HG03439 (cell line): ENCODE data around the gene RASAL2.
A peak's percentile ranks its signal among the peaks of the same experiment; 100 is the strongest.
"Not testable (repeated sequence)": the region's sequence is repeated elsewhere in the genome, so short reads cannot be mapped to it uniquely, and the experiment has no call there.

Experiments
- ATAC-seq: cut with Tn5 transposase; IDR thresholded peaks from one replicate; pipeline ENCODE4 v1.9.1; 2021; ENCODE audit warnings: mild to moderate bottlenecking, moderate library complexity; ENCODE audit not compliant: unreplicated experiment

The RASAL2 gene

DNA sequence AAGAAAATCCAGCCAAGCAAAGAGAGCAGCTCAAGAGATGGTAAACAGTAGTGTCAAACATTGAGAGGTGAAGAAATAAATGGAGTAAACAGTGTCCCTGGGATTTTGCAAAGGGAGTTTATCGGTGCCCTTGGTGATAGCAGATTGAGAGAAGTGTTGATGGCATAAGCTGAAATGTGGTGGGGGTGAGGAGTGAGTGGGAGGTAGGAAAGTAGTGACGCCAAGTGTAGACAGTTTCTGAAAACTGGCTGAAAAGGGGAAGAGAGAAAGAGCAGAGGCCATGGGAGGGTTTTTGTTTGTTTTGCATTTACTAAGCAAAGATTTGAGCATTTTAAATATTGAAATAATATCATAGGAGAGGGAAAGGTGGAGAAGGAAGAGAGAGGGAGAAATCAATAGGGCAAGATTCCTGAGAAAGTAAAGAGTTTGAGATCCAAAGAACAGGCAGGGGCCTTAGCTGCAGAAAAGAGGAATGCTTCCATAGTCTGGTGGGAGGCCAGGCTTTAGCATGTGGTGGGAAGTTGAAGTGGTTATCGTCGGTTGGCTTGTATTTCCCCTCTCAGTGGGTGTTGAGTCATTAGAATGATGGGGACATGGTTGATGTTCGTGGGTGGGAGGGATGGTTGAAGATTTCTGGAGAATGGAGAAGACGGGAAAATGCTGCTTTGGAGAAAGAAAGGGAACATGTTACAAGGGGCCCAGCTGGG lies 26.8 kb upstream of the RASAL2 start:
- peak; percentile 99 for ATAC-seq

DNA sequence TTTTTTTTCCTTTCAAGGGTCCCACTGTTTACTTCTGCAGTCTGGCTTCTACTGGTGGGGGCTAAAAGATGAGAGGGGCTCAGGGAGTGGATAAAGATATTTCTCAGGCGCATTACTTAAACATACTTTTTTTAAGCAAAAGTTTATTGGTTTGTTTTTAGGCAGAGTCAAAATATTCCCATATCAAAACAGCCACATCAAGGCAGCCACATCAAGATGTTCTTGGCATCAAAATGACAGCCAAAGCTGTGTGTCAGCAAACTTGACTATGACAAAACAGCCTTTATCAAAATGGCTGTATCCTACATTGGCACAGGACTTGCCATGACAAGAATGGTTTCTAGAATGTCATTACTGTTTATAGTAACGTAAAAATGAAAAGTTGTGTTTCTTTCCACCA lies 22.1 kb upstream of the RASAL2 start:
- ATAC-seq, result no peak

DNA sequence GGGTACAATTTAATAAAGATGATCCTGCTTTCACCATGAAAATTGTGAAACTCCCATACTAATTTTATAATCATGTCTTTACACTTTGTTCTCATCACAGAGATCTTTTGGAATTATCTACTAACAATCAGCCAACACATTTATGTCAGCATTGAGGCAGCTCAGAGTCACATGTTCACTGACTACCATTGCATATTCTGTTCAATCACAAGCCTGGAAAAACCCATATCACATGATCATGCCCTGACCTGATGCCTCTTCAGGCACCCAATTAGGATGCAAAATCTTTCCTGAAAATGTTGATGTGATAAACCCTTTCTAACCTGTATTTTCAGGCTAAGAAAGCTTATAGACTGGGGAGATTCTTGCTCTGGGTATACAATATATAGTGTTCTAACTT lies 21.6 kb upstream of the RASAL2 start:
- ATAC-seq, result no peak

DNA sequence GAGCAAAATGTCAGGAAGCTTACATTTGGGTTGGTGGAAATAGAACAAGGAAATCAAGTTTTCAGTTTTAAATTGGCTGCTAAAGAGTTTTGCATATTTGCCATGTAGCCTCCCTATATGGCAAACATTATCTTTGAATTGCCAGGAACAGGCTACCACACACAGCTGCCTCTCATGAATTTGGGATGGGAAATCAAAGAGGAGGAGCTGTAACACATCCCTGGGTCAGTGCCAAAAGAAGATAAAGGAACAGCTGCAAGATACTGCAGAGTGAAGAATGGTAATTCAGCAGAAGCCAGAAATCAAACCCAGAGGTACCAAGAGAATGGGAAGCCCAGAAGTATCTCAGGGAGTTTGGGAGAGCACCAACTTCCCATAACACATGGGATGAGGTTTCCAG lies 18.6 kb upstream of the RASAL2 start:
- no peak for ATAC-seq

DNA sequence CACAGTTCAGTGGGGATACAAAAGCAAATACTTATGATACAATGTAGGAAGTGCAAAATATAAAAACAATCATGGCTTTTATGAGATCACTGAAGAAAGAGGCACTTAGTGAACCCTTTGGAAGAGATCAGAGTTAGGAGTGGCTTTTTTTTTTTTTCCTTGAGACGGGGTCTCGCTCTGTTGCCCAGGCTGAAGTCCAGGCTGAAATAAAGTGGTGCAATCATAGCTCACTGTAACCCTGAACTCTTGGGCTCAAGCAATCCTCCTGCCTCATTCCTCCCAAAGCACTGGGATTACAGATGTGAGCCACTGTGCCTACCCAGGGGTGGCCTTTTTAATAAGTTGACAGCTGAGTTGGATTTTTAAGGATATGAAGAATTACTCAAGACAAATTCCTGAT lies 17.3 kb upstream of the RASAL2 start:
- ATAC-seq, result no peak

DNA sequence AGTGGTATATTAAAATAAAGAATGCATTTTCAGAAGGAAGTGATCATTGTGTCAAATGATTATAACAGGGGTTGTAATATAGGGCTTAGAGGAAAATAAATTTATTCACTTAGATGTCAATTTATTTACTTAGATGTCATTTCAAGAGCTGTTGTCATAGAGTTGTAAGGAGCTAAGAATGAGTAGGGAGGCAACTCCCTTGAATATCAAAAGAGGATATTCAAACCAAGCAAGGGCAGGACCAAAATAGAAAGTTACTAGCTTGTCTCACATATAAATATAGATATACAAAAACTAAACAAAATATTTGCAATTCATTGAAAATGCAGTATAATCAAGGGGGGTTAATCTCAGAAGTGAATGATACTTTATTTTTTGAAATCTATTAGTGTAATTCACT lies 16.0 kb upstream of the RASAL2 start:
- no peak for ATAC-seq

DNA sequence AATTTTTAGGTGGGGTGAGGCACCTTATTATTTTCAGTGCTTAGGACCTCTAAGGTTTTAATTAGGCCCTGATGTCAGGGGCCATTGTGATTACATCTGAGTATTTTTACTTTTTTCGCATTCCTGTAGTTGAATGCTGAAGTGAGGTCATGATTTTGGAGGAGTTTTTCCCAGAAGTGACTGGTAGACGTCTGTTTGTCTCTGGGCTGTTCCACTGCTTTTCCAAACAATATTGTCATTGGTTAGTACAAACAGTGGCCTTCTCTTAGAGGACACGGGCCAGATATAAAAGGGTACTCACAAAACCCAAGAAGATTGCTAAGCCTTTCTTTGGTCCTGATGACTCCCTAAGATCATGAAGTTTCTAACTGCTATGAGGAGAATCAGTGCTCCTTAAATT lies 7.6 kb upstream of the RASAL2 start:
- no peak for ATAC-seq

DNA sequence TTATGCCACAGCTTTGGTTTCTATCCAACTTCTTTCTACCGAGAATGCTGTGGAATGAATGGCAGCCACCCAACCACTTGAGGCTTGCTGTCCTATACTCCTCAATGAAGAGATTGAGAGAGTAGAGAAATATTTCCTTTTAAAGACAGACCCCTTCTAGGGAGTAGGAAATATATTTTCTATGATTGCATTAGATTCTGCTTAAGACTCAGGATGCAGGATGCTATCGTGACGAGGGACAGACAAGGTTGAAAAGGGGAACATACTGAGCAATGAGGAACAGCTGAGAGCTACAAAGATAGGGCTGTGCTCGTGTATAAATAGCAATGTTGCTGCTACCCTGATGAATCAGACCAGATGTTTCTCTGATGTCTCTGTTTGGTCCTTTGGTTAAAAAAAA lies 7.1 kb upstream of the RASAL2 start:
- ATAC-seq, result no peak

DNA sequence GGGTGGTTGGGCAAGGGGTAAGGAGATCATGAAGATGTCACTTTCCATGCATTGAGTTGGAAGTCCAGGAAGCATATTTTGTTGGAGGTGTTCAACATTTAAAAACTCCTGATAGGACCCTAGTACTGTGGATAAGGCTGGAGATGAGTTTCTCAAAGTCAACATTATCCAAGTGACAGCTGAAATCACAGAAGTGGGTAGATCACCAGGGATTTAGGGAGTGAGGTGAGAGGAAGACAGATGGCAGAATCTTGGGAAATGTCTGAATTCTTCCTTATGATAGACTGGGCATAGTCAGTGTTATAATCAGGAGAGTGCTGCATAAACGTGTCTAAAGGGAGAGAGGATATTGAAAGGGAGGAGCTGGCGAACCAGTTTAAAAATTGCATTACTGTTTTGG lies 5.3 kb upstream of the RASAL2 start:
- no peak for ATAC-seq

DNA sequence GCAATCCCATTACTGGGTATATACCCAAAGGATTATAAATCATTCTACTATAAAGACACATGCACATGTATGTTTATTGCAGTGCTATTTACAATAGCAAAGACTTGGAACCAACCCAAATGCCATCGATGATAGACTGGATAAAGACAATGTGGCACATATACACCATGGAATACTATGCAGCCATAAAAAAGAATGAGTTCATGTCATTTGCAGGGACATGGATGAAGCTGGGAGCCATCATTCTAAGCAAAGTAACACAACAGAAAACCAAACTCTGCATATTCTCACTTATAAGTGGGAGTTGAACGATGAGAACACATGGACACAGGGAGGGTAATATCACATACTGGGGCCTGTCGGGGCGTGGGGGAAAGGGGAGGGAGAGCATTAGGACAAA lies 2.5 kb upstream of the RASAL2 start:
- ATAC-seq, result not testable (repeated sequence)

DNA sequence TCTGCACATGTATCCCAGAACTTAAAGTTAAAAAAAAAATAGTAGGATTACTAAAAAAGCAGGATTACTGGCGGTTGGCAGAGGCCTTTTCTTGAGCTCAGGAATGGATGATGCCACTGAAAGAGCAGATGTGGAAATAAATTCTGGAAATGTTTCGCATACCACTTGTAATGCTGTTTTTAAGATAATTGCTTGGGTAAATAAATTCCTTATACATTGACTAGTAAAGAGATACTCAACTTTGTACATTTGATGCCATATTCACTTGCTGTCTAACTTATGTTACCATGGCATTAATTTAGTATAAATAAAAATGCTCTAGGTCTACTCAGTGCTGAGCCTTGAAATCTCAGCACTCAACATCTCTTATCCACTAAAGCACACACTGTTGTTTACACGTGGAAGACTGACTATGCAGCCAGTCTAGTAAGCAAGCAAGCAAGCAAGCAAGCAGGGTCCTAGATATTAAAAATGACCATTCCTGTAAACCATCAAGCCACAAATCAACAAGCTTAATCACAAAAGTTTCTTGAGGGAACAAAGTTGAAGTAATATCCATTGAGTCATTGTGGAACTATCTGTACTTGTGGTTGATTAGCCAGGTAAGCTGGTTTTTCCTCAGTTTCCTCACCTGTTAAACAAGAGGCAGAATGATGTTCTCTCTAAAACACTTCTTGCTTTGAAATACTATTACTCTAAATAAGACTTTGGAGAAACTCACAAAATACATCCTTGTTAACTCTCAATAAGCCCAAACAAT lies 1.7 kb upstream of the RASAL2 start:
- ATAC-seq, result no peak

DNA sequence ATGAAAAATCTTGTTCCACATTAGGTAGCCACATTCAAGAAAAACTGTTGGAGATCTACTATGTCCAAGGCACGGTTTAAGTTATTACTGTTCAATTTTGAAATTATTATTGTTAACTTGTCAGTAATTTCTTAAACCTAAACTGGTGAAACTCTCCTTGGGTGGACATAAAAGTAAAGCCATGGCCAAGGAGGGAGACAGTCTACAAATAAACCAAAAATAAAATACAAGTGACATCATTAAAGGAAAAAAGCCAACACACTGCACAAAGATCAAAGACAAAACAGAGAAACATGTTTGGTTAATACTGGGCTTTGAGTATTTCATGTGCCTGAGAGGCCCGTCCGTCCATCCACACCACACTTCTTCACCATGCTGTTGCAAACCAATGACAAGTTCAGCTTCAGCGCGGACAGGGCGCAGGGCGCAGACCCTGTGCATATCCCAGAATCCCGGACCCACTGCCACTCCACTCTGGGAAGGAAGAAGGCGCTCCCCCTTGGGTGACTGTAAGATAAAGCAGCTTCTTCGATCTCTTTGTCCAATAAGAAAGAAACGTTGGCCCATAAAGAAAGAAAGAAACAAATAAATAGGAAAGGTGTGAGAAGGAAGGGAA lies 918 bp upstream of the RASAL2 start:
- peak; percentile 11 for ATAC-seq

DNA sequence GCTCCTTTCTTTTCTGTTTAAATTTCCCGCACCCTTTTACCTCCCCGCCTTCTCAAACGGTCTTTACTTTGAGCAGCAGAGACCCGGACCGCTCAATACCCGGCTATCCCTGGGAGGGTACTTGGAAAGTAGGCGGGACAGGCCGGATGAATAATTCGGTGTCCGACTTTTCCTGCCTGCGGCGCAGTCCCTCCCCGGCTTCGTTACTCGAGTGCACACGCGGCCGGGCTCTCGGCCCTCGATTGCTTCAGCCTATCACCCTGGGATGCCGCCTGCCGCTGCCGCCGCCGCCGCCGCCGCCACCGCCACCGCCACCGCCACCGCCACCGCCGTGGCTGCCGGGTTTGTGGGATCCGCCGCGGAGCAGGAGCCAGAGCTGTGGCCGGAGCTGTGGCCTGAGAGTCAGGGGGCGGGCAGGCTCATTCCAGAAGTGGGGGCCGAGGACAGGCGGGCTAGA lies 382 bp upstream of the RASAL2 start:
- ATAC-seq, result peak; percentile 91

DNA sequence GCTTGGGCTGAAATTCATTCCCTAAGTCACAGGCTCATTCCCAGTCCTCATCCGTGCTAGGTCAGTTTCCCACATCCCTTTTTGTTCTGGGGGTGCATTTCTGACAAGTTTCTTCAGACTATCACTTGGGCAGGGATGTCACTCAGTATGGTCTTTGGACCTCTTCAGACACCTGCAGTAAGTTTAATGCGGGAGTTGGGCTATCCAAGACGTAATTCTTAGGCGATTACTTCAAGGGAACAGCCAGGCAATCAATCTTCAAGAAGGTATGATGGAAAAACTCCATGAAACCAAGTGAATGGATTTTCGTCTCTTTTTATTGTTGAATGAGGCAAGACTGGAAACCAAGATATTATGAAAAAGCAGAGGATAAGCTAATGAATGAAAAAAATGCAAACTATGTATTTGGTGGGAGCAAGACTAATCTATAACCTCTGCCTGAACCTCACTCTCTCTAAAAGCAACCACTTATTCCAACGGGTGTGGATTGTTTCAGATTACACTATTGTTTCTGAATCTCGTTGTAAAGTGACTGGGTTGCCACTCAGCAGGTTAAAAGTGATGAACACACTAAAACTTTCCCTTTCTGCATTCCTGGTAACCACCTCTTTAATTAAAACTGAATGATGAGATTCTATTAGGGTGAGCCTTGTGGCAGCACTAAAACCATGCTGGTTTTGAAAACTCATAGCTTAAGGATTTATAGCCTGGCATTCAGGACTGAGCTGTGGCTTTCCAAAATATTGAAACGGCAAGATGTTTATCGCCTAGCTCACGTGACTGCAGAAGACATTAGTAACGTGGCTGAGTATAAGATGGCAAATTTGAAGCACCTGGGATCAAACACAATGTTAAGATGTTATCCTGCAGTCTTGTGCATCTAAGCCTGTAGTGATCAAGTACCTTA lies 1.1 kb downstream of the RASAL2 start:
- no peak for ATAC-seq

DNA sequence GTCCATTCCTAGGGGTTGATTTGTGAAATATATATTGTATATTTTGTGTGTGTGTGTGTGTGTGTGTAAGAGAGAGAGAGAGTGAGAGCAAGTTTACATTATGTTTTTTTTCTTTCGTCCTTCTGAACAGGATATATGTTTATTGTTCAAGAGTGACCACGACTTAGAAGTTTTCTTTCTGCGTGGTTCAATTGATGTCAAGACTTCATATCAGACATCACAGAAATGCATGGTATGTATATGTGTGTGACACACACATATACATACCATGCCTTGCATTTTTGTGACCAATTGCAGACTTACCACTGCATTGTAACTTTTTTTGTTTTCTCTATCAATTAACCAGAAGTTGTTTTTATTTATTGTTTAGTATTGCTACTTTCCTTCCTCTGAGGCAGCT lies 2.5 kb downstream of the RASAL2 start:
- ATAC-seq, result no peak

DNA sequence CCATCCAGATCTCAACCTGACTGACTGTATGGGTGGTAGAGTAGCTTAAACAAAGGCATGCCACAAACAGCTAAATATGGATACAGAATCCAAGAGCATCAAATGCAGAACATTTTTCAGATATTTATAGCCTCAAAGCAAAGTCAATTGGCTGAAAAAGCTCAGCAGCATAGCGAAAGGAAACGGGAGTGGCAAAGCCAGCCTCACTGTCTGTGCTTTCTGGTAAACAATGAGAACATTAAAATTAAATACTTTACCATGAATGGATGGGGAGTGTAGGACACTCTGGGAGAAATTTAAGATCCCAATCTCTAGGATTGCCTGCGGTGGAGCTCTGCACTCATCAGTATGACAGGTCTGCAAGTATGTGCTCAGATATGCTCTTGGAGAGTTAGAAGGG lies 4.4 kb downstream of the RASAL2 start:
- no peak for ATAC-seq

DNA sequence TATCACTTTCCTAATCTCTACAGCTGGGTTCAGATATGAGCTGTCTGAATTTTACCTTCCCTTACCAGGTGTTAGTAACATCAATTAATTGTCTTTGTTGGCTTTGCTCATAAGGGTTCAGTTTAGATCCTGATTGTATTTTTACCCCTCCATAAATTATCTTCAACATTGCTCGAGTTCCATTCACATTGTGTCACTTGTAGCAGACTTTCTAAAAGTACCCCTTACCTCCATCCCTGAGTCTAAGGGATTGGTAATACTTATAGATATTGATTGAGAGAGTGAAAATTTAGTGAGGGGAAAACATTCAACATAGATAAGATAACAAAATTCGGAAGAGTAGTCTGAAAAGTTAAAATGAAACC lies 7.3 kb downstream of the RASAL2 start:
- ATAC-seq, result no peak

DNA sequence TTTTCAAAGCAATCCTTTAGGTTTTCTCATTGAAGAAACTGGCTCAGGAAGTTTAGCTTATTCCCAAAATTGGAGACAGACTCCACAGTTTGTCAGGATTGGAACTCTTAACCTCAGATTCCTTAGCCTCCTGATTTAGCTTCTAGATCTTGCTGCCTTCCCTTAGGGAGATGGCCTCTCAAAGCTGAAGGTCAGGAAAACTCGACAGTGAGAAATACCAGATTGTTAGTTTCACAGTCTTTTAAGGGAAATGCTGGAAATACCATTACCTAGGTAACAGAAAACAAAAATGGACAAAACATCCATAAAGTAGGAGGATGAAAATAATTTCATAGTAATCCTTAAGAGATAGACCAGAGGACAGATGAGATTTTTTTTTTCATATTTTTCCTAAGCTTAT lies 7.8 kb downstream of the RASAL2 start:
- ATAC-seq, result no peak

DNA sequence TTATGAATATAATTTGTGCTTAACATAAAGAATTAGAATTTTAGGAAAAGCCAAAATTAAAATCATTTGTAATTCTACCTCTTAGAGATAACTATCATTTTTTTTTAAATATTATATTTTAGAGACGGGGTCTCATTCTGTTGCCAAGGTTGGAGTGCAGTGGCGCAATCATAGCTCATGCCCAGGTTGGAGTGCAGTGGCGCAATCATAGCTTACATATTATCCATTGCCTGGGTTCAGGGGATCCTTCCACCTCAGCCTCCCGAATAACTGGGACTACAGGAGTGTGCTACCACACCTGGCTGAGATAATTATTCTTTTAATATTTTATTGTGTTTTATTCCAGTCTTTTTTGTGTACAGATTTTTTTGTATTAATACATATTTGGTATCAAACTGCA lies 8.3 kb downstream of the RASAL2 start:
- ATAC-seq, result no peak

DNA sequence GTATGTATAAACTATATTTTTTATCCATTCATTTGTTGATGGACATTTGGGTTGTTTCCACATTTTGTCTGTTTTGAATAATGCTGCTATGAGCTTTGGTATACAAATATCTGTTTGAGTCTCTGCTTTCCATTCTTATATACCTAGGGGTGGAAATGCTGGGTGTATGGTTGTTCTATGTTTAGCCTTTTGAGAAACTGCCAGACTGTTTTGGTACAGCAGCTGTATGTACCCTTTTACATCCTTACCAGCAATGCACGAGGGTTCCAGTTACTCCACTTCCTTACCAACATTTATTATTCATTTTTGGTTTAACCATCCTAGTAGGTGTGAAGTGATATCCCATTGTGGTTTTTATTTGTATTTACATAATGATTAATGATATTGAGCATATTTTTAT lies 13.9 kb downstream of the RASAL2 start:
- no peak for ATAC-seq
